Gastrocnemius medialis (tissue), 4 donors: ENCODE results near the gene SUCLG2. TPM values are rescaled to one million over a fixed set of nuclear protein-coding genes. Genes with fewer than 3 reads are reported as not detected.

Experiments used
- ATAC-seq, 2 donors: fragments of 150-250 bp; one replicate each; pipeline ENCODE4 v1.9.1; 2016
- DNase-seq, 2 donors: peaks; one replicate each; pipeline ENCODE4 v3.0.0-alpha.2; 2019
- H3K27ac ChIP-seq, 4 donors: fragments of 200-600 bp; sonication (generic); 1 replicate in 1 of 4; 2 replicates in 3 of 4; pipeline ENCODE4 v1.5.1; 2016 to 2018; ENCODE audit warnings: mild to moderate bottlenecking in 2 of 4, moderate library complexity in 1 of 4
- H3K27me3 ChIP-seq, 3 donors: fragments of 200-600 bp; sonication (generic) in 2 of 3; 1 replicate in 1 of 3; 2 replicates in 2 of 3; pipeline versions ENCODE4 v1.5.1 to v1.6.0; 2016 to 2019; ENCODE audit warnings: mild to moderate bottlenecking in 1 of 3, moderate library complexity in 1 of 3
- H3K36me3 ChIP-seq, 2 donors: fragments of 200-600 bp; sonication (generic) in 1 of 2; one replicate each; pipeline ENCODE4 v1.5.1; 2017 to 2018
- H3K4me1 ChIP-seq, 2 donors: fragments of 200-600 bp; sonication (generic) in 1 of 2; one replicate each; pipeline ENCODE4 v1.5.1; 2016 to 2017; ENCODE audit warnings: mild to moderate bottlenecking in 2 of 2
- H3K4me3 ChIP-seq, 4 donors: fragments of 200-600 bp; sonication (generic) in 3 of 4; 1 replicate in 1 of 4; 2 replicates in 3 of 4; pipeline ENCODE4 v1.5.1; 2016 to 2019; ENCODE audit warnings: mild to moderate bottlenecking in 2 of 4
- H3K9me3 ChIP-seq, 3 donors: fragments of 200-600 bp; sonication (generic) in 2 of 3; 1 replicate in 1 of 3; 2 replicates in 2 of 3; pipeline ENCODE4 v1.5.1; 2016 to 2019
- CTCF ChIP-seq, 5 experiments: fragments of 450-650 bp in 3 of 5; fragments of 200-600 bp in 2 of 5; sonication (generic) in 2 of 5; IDR thresholded peaks in 4 of 5; conservative IDR thresholded peaks in 1 of 5; 1 replicate in 4 of 5; 2 replicates in 1 of 5; pipeline ENCODE4 v1.5.1; 2016 to 2019; ENCODE audit warnings: antibody characterized with exemption in 5 of 5, mild to moderate bottlenecking in 3 of 5, moderate library complexity in 3 of 5
- POLR2A ChIP-seq, 2 donors: fragments of 450-650 bp; IDR thresholded peaks; one replicate each; pipeline ENCODE4 v1.6.1; 2017; ENCODE audit warnings: antibody characterized with exemption in 2 of 2, mild to moderate bottlenecking in 2 of 2, moderate library complexity in 2 of 2
- in situ Hi-C, 4 donors: fragments of 200-750 bp; cut with MboI; loops; one replicate each; pipeline versions ENCODE4 v1.15.0 to v1.8.0; 2017; ENCODE audit warnings: low sequenced_read_pairs in 4 of 4
- intact Hi-C: fragments of 100-400 bp; cut with DNase I; formaldehyde crosslinking; loops from one replicate; pipeline ENCODE4 v1.15.1; 2023; ENCODE audit warnings: low total_unique reads
- total RNA-seq, 4 donors: library from RNA; depleted of rRNA; stranded (reverse); fragments of >200 nt; gene quantifications; one replicate each; pipeline versions ENCODE4 v1.1.0 to v1.2.3, GENCODE V29; 2016

Gene SUCLG2
- total RNA-seq, 4 donors from 2014 or later = 64.3 to 106 (median 73.2) TPM

- no peak overlapping the region for H3K27ac ChIP-seq
- intact Hi-C loops (no loop called here), in situ Hi-C loops (no loop called here)
- H3K36me3 ChIP-seq = no peaks in the 10 kb centered on the region
- TF ChIP-seq CTCF (IDR thresholded peaks at IDR 0.05 in 4 of 5, conservative IDR thresholded peaks at IDR 0.05 in 1 of 5) (no peak), POLR2A (IDR thresholded peaks at IDR 0.05) (no peak)
- ATAC-seq (no peak), DNase-seq (no peak)
- H3K27me3 ChIP-seq = no peaks in the 10 kb centered on the region
- no peak overlapping the region for H3K4me3 ChIP-seq
- no peaks in the 10 kb centered on the region for H3K9me3 ChIP-seq
- H3K4me1 ChIP-seq = no peaks in the 10 kb centered on the region
Observed at GRCh38 chr3:67580430-67581000, 73.9 kb downstream of the SUCLG2 start.

DNA sequence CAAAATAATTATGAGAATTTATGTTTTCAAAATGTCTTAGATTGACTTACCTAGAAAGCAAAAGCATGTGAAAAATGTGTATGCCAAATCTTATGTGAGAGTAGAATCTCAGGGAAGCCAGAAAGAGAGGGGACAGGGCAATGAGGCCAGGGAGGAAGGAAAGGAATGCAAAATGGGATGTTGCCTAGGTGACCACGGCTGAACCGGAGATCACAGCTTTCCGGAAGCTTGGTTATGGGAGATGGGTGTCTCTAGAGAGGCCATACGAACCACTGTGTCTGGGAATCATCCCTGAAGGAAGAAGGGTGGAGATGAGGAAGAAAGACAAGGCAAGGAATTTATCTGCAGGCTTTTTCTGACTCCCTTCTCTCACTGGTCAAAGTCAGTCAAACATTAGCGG lies 76.0 kb downstream of the SUCLG2 start:
- Histone ChIP-seq H3K9me3 (no peaks in the 10 kb centered on the region), H3K4me1 (no peaks in the 10 kb centered on the region), H3K36me3 (no peaks in the 10 kb centered on the region), H3K27ac (no peak overlapping the region), H3K27me3 (no peaks in the 10 kb centered on the region), H3K4me3 (no peak overlapping the region)
- DNase-seq (no peak), ATAC-seq (no peak)
- in situ Hi-C loops (no loop called here), intact Hi-C loops (no loop called here)
- TF ChIP-seq POLR2A (IDR thresholded peaks at IDR 0.05) = no peak
- no peak for TF ChIP-seq CTCF (IDR thresholded peaks at IDR 0.05 in 4 of 5, conservative IDR thresholded peaks at IDR 0.05 in 1 of 5)

DNA sequence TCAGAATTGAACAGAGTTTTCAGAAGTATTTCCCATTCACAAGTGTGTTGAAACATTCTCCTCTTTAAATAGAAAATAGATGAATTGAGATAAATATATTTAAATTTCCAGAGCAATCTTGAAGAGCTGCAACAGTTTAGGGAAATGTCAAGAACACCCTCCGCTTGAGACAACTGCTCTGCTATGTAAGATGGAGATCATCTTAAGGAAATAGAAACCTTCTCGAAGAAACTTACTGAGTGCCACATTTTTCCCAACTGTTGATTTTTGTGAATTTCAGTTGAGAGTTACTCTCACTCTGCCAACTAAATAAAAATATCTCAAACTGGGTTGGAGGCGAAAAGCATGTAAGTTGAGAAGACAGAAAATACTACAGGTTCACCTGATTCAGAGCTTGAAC lies 78.0 kb downstream of the SUCLG2 start:
- ATAC-seq (no peak), DNase-seq (no peak)
- Histone ChIP-seq H3K27ac (no peak overlapping the region), H3K4me1 (no peaks in the 10 kb centered on the region), H3K36me3 (no peaks in the 10 kb centered on the region), H3K4me3 (no peak overlapping the region), H3K27me3 (no peaks in the 10 kb centered on the region), H3K9me3 (no peaks in the 10 kb centered on the region)
- in situ Hi-C loops (no loop called here), intact Hi-C loops (no loop called here)
- TF ChIP-seq POLR2A (IDR thresholded peaks at IDR 0.05) (no peak), CTCF (IDR thresholded peaks at IDR 0.05 in 4 of 5, conservative IDR thresholded peaks at IDR 0.05 in 1 of 5) (no peak)

GRCh38 chr3:67569324-67569723 lies 85.1 kb downstream of the SUCLG2 start:
- DNase-seq (no peak), ATAC-seq (no peak)
- in situ Hi-C loops = no loop called here
- H3K4me1 ChIP-seq = no peaks in the 10 kb centered on the region
- H3K27ac ChIP-seq = no peak overlapping the region
- no peak overlapping the region for H3K4me3 ChIP-seq
- H3K9me3 ChIP-seq = no peaks in the 10 kb centered on the region
- TF ChIP-seq POLR2A (IDR thresholded peaks at IDR 0.05) = no peak
- TF ChIP-seq CTCF (IDR thresholded peaks at IDR 0.05 in 4 of 5, conservative IDR thresholded peaks at IDR 0.05 in 1 of 5) = no peak
- H3K27me3 ChIP-seq = no peaks in the 10 kb centered on the region
- intact Hi-C loops = no loop called here
- no peaks in the 10 kb centered on the region for H3K36me3 ChIP-seq

- no peak overlapping the region for H3K4me3 ChIP-seq
- DNase-seq (no peak), ATAC-seq (no peak)
- H3K4me1 ChIP-seq = no peaks in the 10 kb centered on the region
- in situ Hi-C loops = no loop called here
- intact Hi-C loops = no loop called here
- no peaks in the 10 kb centered on the region for H3K27me3 ChIP-seq
- no peaks in the 10 kb centered on the region for H3K9me3 ChIP-seq
- H3K36me3 ChIP-seq = no peaks in the 10 kb centered on the region
- TF ChIP-seq CTCF (IDR thresholded peaks at IDR 0.05 in 4 of 5, conservative IDR thresholded peaks at IDR 0.05 in 1 of 5) (no peak), POLR2A (IDR thresholded peaks at IDR 0.05) (no peak)
- H3K27ac ChIP-seq = no peak overlapping the region
Observed at GRCh38 chr3:67567893-67568292, 86.5 kb downstream of the SUCLG2 start.
